NCI-H2196 treated with DMSO at 0.1 percent for 48 hours (cell line): ENCODE data around the gene TICRR.
"Not testable (repeated sequence)": the region's sequence is repeated elsewhere in the genome, so short reads cannot be mapped to it uniquely, and the experiment has no call there.

ENCODE experiments used
- DNase-seq: peaks from one replicate; lab custom pipeline; 2025; ENCODE audit not compliant: unreplicated experiment; lab: John Stamatoyannopoulos, UW

Gene TICRR

GRCh38 chr15:89559769-89560264 is 15.5 kb upstream of the TICRR start:
- no peak for DNase-seq

DNA sequence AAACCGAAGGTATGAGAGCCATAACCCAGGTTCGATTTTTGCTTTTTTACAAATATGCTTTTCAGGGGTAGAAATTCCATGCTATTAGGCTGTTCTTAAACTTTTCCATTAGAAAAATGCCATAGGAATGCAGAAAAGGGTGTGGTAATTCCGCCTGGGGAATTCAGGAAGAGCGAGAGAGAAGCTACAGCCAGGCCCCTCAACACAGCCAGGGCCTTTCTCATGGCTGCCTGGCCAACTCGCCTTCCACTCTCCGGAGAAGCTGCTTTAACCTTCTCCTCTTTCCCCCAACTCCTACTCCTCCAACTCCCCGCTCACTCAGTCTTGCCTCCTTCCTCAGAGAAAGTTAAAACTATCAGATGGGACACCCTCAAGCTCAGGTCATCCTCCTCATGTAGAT is 9.1 kb upstream of the TICRR start:
- no peak for DNase-seq

DNA sequence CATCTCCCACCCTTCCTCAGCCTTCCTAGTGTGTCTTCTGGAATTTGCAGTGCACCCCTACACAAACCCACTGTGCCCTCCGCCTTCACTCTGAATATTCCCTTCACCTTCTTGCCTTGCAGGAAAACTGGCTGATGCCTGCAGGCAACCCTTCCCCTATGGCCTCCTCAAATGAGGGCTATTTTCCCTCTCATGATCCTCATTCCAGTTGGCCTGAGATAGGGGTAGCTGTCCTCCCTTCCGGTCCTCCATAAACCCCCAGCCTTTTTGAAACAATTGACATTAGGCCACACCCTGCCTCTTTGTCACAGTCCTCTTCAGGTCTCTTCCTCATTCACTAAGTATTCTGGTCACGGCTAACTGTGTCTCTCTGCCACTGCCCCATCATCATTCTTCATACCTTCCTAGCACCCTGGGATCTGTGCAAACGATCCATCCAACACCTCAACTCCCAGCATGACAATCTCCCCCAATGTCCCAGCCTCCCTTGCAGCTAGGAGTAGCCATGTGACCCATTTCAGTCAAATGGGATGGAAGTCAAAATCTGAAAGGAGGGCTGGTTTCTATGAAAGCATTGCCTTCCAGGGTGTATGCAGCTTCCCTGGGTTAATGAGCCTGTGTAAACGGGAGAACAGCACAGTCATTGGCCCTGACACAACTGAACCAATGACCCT is 8.5 kb upstream of the TICRR start:
- DNase-seq, result no peak

- DNase-seq, result no peak
These were observed 6.1 kb upstream of the TICRR start for GRCh38 chr15:89569090-89569745.

- DNase-seq, result no peak
These were observed 567 bp downstream of the TICRR start for GRCh38 chr15:89575656-89576416.

- no peak for DNase-seq
These were observed 1.1 kb downstream of the TICRR start for GRCh38 chr15:89576417-89576773.

DNA sequence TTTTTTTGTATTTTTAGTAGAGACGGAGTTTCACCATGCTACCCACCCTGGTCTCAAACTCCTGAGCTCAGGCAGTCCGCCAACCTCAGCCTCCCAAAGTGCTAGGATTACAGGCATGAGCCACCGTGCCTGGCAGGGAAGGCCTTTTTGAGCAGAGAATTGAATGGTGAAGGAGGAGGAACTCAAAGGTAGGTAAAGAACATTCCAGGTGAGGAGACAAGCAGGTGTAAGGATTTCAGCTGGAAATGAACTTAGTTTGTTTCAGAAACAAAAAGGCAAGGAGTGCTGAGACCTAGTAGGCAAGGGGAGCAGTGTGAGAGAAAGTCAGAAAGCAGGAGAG is 2.5 kb downstream of the TICRR start:
- no peak for DNase-seq

GRCh38 chr15:89578146-89578545 is 2.9 kb downstream of the TICRR start:
- no peak for DNase-seq

DNA sequence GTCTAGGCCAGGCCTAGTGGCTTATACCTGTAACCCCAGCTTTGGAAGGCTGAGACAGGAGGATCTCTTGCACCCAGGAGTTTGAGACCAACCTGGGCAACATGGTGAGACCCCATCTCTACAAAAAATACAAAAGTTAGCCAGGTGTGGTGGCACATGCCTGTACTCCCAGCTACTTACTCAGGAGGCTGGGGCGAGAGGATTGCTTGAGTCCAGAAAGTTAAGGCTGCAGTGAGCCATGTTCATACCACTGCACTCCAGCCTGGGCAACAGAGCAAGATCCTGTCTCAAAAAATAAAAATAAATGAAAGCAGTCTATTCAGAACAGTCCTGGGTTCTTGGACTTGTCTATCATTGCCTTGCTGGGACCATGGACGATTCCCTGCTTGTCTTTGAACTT is 5.5 kb downstream of the TICRR start:
- DNase-seq, result not testable (repeated sequence)

DNA sequence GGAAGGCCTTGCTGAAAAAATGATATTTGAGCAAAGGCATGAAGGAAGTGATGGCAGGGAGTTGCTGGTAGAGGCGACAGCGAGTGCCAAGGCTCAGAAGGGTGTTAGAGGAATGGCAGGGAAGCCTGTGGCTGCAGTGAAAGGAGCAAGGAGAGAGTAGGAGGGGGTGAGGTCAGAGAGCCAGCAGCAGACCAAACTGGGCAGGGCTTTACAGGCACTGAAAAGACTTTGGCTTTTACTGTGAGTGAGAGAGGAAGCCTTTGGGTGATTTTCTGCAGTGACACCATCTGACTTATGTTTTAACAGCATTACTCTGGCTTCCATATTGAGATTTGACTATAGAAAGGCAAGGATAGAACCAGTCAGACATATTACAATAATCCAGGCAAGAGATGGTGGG is 11.4 kb downstream of the TICRR start:
- no peak for DNase-seq

- DNase-seq, result no peak
These were observed 12.7 kb downstream of the TICRR start for GRCh38 chr15:89587955-89588354.

GRCh38 chr15:89591834-89592233 is 16.6 kb downstream of the TICRR start:
- no peak for DNase-seq

DNA sequence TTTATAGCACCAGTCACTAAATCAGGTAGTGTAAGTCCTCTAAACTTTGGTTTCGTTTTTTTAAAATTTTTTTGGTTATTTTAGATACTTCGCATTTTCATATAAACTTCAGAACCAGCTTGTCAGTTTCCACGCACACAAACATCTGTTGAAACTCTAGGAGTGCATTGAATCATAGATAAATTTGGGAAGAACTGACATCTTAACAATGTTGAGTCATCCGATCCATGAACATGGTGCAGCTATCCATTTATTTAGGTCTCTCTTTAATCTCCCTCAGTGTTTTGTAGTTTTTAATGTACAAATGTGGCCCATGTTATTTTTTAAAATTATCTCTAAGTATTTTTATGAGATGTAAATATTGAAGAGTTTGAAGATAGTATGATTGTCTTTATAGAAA is 17.7 kb downstream of the TICRR start:
- DNase-seq, result no peak

DNA sequence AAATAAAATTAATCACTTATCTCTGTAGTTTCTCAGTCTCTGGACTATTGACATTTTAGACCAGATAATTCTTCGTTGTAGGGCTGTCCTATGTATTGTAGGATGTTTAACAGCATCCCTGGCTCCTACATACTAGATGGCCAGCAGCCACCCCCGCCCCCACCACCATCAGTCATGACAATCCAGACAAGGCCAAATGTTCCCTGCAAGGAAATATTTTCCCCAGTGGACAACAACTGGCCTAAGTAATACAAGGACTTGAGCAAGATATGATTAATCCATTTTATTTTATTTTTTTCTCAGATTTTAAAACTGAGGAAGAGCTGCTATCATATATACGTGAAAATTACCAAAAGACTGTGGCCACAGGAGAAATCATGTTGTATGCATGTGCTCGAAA is 23.8 kb downstream of the TICRR start:
- DNase-seq, result no peak

DNA sequence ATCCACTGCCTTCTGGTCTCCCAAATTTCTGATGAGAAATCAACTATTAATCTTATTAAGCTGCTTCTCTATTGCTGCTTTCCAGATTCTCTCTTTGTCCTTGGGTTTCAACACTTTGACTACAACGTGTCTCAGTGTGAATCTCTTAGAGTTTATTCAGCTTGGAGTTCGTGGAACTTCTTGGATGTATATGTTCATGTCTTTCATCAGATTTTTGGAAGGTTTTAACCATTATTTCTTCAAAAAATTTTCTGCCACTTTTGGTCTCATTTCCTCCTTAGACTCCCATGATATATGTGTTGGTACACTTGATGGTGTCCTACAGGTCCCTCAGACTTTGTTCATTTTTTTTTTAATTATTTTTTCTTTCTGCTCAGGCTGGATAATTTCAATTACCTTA is 36.0 kb downstream of the TICRR start:
- DNase-seq, result no peak

GRCh38 chr15:89613031-89613430 is 37.8 kb downstream of the TICRR start:
- no peak for DNase-seq

DNA sequence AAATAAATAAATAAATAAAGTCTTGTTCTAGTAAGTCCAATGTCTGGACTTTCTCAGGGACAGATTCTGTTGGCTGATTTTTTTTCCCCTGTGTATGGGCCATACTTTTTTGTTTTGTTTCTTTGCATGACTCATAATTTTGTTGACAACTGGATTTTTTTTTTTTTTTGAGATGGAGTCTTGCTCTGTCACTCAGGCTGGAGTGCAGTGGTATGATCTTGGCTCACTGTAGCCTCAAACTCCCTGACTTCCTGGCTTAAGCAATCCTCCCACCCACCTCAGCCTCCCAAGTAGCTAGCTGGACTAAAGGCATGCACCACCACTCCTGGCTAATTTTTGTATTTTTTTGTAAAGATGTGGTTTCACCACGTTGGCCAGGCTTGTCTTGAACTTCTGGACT is 38.9 kb downstream of the TICRR start:
- no peak for DNase-seq

- DNase-seq, result no peak
These were observed 39.9 kb downstream of the TICRR start for GRCh38 chr15:89615135-89615534.

DNA sequence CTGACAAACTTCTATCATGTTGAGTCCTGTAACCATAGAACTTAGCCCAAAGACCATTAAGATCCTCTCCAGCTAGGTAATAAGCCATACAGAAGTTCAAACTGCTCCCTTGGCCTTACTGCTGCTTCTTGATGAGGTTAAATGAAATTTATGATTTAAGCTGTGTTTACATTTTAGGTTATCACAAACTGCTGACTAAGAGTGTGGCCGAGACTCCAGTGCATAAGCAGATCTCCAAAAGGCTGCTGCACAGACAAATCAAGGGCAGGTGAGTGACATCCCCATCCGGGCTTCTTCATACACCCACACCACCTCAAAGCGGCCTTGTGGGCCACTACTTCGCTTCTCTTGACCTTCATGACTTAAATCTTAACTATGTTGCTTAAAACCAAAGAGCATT is 41.0 kb downstream of the TICRR start:
- DNase-seq, result no peak

DNA sequence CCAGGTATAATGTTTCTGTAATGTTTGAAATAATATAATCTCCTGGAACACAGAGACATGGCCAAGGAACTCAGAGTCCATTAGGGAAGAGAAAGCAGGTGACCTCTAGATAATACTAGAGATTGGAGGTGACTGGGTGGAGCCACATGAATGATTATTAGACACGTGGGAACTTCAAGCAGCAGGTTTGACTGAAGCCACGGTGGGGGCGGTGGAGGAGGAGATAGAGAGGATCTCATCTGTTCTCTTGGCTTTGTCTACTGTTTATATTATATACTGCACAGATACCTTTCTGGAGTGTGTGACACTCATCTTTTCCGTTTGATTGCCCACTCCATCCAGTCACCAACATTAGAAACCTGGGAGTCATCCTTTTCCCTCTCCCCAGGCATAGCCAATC is 46.3 kb downstream of the TICRR start:
- no peak for DNase-seq

DNA sequence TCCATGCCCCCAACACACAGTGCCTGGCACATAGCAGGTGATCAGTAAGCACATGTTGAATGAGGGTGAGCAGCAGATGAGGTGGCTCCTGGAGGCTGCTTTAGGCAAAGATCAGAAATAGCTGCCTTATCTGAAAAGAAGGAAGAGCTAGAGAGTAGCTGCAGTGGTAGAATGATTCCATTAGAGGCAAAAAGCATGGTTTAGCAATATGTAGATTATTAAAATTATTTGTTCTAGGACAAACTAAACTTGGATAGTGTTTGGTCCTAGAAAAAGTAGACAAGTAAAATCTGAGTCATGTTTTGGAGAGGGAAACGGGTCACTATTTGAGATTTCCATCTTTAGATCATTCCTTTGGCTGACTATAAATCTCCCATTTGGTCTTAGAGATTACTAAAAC is 47.9 kb downstream of the TICRR start:
- no peak for DNase-seq

DNA sequence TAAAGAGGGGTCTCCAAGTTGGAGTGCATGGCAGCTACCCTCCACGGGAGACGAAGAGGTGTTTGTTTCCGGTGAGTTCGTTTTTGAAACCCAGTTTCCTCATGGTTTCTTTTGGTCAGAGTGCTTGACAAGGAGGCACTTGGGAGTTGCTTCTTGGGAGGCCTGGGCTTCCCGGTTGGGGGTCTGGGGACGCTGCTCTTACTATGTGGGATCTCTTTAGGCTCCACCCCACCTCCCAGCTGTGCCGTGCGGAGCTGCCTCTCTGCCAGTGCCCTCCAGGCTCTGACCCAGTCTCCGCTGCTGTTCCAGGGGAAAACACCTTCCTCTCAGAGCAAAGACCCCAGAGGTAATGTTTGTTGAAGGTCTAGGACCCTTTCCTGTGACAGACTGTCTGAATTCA is 50.4 kb downstream of the TICRR start:
- no peak for DNase-seq
